ENCODE measurements around the gene CSH2. TPM values are rescaled to one million over a fixed set of nuclear protein-coding genes. Genes with fewer than 3 reads are reported as not detected.
"Not testable (repeated sequence)": the region's sequence is repeated elsewhere in the genome, so short reads cannot be mapped to it uniquely, and the experiment has no call there.

The CSH2 gene
- total RNA-seq: not detected

DNA sequence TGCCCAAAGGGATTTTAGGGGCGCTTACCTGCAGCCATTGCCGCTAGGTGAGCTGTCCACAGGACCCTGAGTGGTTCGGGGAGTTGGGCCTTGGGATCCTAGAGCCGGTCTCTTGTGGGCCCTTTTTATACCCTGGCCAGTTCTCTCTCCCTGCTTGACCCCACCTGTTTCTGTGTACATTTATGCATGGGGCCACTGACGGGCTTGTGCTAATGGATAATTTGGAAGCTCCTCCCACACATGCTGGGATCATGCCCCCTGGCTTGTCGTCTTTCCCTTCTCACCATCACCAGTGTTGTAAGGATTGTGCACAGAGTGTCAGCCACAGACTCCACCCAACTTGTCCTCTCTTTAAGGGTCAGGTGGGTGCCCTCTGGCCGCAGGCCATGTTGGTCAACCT is at the start of gene CSH2:
CSH2 (minus strand) TSS at position 101 of the 400 bp plus-strand sequence; CDS start at position 38, 63 bp downstream.
- H3K4me1 ChIP-seq; H3K4me3 ChIP-seq (replicated peaks in 1 of 3); H3K9me3 ChIP-seq; DNase-seq; H3K27me3 ChIP-seq; intact Hi-C loops (cut with DNase I); H3K36me3 ChIP-seq; H3K27ac ChIP-seq: not testable (repeated sequence)
- 79 to 80% methylated on average over 1 to 3 of the region's 7 CpGs for WGBS, 2 donors

GRCh38 chr17:63922402-63922801 is 48.9 kb upstream of the CSH2 start:
- 51 to 56% methylated on average over 9 of the region's 9 CpGs for WGBS, 2 donors
- H3K27ac ChIP-seq; H3K27me3 ChIP-seq; H3K4me3 ChIP-seq (replicated peaks in 1 of 3); H3K9me3 ChIP-seq; H3K36me3 ChIP-seq; DNase-seq; H3K4me1 ChIP-seq; intact Hi-C loops (cut with DNase I): not testable (repeated sequence)

DNA sequence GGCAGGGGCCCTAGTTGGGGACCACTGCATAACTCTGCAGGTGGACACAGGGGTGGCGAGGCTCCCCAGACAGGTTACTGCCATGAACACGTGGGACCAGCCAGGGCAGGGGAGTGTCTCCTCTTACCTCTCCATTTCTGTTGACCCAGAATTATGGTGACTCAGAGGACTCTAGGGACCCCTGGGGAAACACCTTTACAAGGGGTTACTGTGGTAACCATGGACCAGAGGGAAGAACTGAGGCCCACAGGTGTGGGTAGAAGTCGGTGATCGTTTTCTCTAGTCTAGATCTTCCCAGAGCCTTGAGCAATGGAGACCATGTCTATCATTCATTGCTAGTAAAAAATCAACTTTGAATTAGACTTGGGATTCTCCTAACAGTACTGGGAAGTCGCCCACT is 47.3 kb upstream of the CSH2 start:
- H3K27me3 ChIP-seq; H3K4me1 ChIP-seq; intact Hi-C loops (cut with DNase I); DNase-seq; H3K27ac ChIP-seq; H3K4me3 ChIP-seq (replicated peaks in 1 of 3); H3K9me3 ChIP-seq; H3K36me3 ChIP-seq: not testable (repeated sequence)
- WGBS, 2 donors: 94 to 95% methylated on average over 4 to 5 of the region's 5 CpGs

- intact Hi-C loops (cut with DNase I); H3K27me3 ChIP-seq; H3K9me3 ChIP-seq; H3K4me3 ChIP-seq (replicated peaks in 1 of 3); H3K36me3 ChIP-seq; H3K27ac ChIP-seq; H3K4me1 ChIP-seq; DNase-seq: not testable (repeated sequence)
- WGBS, 2 donors: 88 to 90% methylated on average over 6 of the region's 6 CpGs
These were observed 46.6 kb upstream of the CSH2 start for GRCh38 chr17:63920050-63920449.

GRCh38 chr17:63919311-63919723 is 45.8 kb upstream of the CSH2 start:
- H3K27ac ChIP-seq: no peak overlapping the region
- TF ChIP-seq, protein P1, sequence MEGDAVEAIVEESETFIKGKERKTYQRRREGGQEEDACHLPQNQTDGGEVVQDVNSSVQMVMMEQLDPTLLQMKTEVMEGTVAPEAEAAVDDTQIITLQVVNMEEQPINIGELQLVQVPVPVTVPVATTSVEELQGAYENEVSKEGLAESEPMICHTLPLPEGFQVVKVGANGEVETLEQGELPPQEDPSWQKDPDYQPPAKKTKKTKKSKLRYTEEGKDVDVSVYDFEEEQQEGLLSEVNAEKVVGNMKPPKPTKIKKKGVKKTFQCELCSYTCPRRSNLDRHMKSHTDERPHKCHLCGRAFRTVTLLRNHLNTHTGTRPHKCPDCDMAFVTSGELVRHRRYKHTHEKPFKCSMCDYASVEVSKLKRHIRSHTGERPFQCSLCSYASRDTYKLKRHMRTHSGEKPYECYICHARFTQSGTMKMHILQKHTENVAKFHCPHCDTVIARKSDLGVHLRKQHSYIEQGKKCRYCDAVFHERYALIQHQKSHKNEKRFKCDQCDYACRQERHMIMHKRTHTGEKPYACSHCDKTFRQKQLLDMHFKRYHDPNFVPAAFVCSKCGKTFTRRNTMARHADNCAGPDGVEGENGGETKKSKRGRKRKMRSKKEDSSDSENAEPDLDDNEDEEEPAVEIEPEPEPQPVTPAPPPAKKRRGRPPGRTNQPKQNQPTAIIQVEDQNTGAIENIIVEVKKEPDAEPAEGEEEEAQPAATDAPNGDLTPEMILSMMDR (IDR thresholded peaks at IDR 0.05): peak; percentile 90 to 96 (median 94)
- no peak for TF ChIP-seq POLR2A (IDR thresholded peaks at IDR 0.05)
- intact Hi-C loops (cut with DNase I): loop anchor here (5.0 kb wide), 1 partner anchor 108 kb away; no protein-coding TSS in a partner anchor

DNA sequence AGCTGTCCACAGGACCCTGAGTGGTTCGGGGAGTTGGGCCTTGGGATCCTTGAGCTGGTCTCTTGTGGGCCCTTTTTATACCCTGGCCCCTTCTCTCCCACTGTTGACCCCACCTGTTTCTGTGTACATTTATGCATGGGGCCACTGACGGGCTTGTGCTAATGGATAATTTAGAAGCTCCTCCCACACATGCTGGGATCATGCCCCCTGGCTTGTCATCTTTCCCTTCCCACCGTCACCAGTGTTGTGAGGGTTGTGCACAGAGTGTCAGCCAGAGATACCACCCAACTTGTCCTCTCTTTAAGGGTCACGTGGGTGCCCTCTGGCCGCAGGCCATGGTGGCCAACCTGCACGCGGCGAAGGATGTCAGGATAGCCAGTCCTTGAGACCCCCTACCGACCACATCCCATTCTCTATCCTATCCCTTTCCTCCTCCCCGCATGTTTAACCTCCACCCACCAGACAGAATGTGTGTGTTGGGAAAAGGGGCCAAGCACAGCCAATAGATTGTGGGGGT is 45.4 kb upstream of the CSH2 start, which contains the start of gene GH1:
GH1 (minus strand) TSS at position 51 of the 517 bp plus-strand sequence. CDS start 63 bp downstream, outside the sequence.
- H3K27me3 ChIP-seq; H3K9me3 ChIP-seq; DNase-seq; H3K27ac ChIP-seq; H3K4me3 ChIP-seq (replicated peaks in 1 of 3); H3K4me1 ChIP-seq; H3K36me3 ChIP-seq: not testable (repeated sequence)
- 56 to 60% methylated on average over 10 of the region's 10 CpGs for WGBS, 2 donors
- intact Hi-C loops (cut with DNase I): loop anchor here (5.0 kb wide), 1 partner anchor 108 kb away; no protein-coding TSS in a partner anchor

More at GRCh38 chr17:63919311-63919723, 45.8 kb upstream of the CSH2 start:
- Histone ChIP-seq H3K4me3 (replicated peaks in 1 of 3) (no peak overlapping the region), H3K36me3 (no peaks in the 10 kb centered on the region), H3K27me3 (no peaks in the 10 kb centered on the region), H3K9me3 (no peaks in the 10 kb centered on the region), H3K4me1 (no peaks in the 10 kb centered on the region)
- DNase-seq: peak; percentile 51 to 54
- WGBS, 2 donors: 39 to 45% methylated on average over 8 of the region's 8 CpGs

DNA sequence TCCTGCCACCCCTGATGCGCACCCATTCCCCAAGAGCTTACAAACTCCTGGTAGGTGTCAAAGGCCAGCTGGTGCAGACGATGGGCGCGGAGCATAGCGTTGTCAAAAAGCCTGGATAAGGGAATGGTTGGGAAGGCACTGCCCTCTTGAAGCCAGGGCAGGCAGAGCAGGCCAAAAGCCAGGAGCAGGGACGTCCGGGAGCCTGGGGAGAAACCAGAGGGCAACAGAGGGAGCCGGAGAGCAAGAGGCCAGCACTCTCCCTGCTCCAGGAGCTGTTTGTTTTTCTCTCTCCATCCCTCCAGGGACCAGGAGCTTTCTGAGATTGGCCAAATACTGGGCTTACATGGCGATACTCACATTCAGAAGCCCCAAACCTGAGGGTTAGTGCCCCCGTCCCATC is 44.8 kb upstream of the CSH2 start:
- Histone ChIP-seq H3K4me3 (replicated peaks in 1 of 3) (no peak overlapping the region), H3K27ac (no peak overlapping the region), H3K27me3 (no peaks in the 10 kb centered on the region), H3K36me3 (no peaks in the 10 kb centered on the region), H3K9me3 (no peaks in the 10 kb centered on the region), H3K4me1 (no peaks in the 10 kb centered on the region)
- 71 to 77% methylated on average over 10 of the region's 10 CpGs for WGBS, 2 donors
- no peak for DNase-seq
- intact Hi-C loops (cut with DNase I): loop anchor here (5.0 kb wide), 1 partner anchor 109 kb away; no protein-coding TSS in a partner anchor
- TF ChIP-seq, protein P1 (IDR thresholded peaks at IDR 0.05): no peak
- no peak for TF ChIP-seq POLR2A (IDR thresholded peaks at IDR 0.05)

All from thyroid gland (tissue), 4 donors.